PC-3 (cell line): ENCODE results near the gene MOG.

Source experiments
- EZH2phosphoT487 ChIP-seq: fragments of 300-600 bp; sonication (generic); IDR thresholded peaks from 2 replicates; pipeline ENCODE4 v1.6.1; 2018; ENCODE audit warnings: mild to moderate bottlenecking, antibody characterized with exemption, low read length, borderline replicate concordance
- TF ChIP-seq, protein P1 (sequence below): fragments of 300-600 bp; sonication (generic); conservative IDR thresholded peaks from 2 replicates; pipeline ENCODE4 v1.5.1; 2017; ENCODE audit warnings: antibody characterized with exemption, low read depth, mild to moderate bottlenecking, low read length

DNA sequence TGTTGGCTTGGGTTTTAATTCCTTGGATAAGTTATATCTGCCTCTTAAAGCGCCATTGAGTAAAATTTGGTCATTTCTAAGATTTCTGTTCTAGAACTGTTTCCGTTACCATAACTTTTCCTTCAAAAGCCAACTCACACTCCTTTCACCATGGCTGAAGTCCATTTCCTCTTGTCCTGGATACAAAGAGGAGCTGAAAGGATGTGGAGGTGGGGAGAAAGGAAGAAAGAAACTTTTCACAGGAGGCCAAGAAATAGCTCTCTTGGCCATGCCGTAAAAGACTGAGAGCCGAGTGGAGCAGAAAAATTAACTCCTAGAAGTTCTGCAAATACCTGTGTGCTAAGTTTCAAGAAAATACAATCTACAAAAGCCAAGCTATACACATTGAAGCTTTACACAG, 45.5 kb upstream of the MOG start:
- TF ChIP-seq, protein P1, sequence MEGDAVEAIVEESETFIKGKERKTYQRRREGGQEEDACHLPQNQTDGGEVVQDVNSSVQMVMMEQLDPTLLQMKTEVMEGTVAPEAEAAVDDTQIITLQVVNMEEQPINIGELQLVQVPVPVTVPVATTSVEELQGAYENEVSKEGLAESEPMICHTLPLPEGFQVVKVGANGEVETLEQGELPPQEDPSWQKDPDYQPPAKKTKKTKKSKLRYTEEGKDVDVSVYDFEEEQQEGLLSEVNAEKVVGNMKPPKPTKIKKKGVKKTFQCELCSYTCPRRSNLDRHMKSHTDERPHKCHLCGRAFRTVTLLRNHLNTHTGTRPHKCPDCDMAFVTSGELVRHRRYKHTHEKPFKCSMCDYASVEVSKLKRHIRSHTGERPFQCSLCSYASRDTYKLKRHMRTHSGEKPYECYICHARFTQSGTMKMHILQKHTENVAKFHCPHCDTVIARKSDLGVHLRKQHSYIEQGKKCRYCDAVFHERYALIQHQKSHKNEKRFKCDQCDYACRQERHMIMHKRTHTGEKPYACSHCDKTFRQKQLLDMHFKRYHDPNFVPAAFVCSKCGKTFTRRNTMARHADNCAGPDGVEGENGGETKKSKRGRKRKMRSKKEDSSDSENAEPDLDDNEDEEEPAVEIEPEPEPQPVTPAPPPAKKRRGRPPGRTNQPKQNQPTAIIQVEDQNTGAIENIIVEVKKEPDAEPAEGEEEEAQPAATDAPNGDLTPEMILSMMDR: no peak
- TF ChIP-seq EZH2phosphoT487: no peak
